Right lung (tissue), 5 donors: ENCODE data around the gene RHBDL1. TPM values are rescaled to one million over a fixed set of nuclear protein-coding genes. Genes with fewer than 3 reads are reported as not detected.

Experiments
- DNase-seq, 2 donors: peaks; one replicate each; pipeline ENCODE4 v3.0.0-alpha.2; 2013
- polyA plus RNA-seq, 5 donors: library from polyadenylated mRNA; unstranded; fragments of 120-200 nt; gene quantifications; one replicate each; pipeline versions ENCODE4 v1.2.1 to v1.2.3, GENCODE V29; 2013; ENCODE audit warnings: inconsistent platforms in 1 of 5, low replicate concordance in 1 of 5; ENCODE audit not compliant: insufficient read length in 5 of 5, insufficient read depth in 1 of 5

Gene RHBDL1
- polyA plus RNA-seq, 5 donors = 0.38 to 1.8 (median 0.81) TPM

GRCh38 chr16:672851-673250 is 2.6 kb upstream of the RHBDL1 start:
- DNase-seq = no peak

DNA sequence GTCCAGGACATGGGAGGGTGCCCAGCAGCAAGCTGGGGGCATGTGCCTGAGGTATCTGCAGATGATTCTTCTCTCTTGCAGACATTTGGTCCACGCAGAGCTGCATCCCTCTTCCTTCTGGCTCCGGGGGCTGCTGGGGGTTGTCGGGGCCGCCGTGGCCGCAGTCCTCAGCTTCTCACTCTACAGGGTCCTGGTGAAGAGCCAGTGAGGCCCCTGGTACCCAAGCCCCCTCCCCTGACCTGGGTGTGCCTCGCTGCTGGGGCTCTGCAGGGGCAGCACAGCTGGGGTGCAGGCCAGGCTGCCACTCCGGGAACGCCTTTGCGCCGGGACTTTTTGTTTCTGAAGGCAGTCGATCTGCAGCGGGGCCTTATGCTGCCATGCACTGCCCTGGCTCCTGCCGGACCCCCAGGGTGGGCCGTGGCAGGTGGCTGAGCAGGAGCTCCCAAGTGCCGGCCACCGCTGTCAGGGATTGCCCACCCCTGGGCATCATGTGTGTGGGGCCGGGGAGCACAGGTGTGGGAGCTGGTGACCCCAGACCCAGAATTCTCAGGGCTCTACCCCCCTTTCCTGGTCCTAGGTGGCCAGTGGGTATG is 2.0 kb upstream of the RHBDL1 start:
- no peak for DNase-seq

- no peak for DNase-seq
Observed at GRCh38 chr16:674214-674881, 1.1 kb upstream of the RHBDL1 start.

DNA sequence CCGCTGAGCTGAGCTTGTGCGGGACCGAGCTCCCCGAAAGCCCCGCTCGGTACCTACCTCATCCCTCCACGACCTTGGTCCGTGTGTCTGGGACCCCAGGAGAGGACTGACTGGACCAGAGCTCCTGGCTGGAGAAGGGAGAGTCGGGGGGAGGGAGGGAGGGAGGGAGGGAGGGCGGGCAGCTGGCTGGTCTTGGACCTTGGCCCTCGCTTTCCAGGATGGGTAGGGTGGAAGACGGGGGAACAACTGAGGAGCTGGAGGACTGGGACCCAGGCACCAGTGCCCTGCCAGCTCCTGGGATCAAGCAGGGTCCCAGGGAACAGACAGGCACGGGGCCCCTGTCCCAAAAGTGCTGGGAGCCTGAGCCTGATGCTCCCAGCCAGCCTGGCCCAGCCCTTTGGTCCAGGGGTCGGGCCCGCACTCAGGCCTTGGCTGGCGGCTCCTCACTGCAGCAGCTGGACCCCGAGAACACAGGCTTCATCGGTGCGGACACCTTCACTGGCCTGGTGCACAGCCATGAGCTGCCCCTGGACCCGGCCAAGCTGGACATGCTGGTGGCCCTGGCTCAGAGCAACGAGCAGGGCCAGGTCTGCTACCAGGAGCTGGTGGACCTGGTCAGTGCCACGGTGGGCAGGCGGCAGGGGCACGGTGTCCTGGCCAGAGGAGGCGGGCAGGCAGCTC is 553 bp downstream of the RHBDL1 start:
- no peak for DNase-seq

GRCh38 chr16:676565-676902 is 1.1 kb downstream of the RHBDL1 start:
- DNase-seq = no peak

DNA sequence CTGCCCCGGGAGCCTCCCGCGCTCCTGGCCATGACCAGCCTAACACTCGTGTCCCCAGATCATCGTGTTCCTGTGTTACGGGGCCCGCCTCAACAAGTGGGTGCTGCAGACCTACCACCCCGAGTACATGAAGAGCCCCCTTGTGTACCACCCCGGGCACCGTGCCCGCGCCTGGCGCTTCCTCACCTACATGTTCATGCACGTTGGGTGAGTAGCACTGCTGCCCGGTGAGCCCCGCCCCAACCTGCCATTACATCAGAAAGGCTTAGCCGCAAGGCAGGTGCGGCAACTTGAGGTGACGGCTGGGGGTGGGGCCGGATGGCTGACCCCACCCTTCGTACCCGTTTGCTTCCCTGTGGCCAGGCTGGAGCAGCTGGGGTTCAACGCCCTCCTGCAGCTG is 1.4 kb downstream of the RHBDL1 start:
- no peak for DNase-seq

- no peak for DNase-seq
Observed at GRCh38 chr16:677316-678190, 2.1 kb downstream of the RHBDL1 start.

- DNase-seq = no peak
Observed at GRCh38 chr16:678209-678857, 2.9 kb downstream of the RHBDL1 start.

DNA sequence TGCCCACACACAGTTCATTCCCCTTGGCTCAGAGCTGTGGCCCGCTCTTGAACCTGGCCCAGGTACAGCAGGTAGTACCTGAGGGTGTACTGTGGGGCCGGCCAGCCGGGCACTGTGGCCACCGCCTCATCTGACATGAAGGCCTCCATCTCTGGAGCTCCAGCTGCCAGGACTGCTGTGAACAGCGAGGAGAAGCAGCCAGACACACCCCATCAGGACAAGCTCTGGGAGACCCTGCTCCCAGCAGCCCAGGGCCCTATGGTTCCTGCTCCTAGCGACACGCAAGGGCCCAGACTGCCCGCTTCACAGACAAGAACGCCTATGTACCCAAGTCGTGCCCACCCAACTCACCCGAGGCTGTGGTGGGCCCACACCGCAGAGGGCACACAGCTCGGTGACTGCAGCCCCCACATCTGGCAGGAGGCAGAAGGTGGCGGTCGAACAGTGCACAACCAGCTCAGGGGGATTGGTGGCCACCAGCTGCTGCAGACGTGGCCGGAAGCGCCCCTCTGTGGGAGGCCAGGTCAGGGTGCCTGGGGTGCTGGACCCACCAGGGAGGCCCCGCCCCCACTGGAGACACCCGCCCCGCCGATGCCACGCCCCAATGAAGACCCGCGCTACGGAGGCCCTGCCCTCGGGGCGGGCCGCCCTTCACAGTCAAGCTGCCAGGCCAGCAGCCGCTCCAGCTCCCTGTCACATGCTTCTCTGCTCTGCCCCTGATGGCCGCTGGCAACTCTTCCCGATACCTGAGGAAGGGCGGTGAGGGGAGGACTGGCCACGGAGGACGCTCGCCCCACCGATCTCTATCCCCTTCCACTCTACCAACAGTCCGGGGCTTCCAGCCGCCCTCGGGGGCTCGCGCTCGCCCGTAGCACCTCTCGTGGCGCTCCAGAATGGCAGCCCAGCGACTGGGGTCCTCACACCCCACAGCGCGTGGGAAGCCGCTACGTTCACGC is 3.7 kb downstream of the RHBDL1 start:
- DNase-seq = peak; percentile 81 to 83

GRCh38 chr16:679814-680624 is 4.5 kb downstream of the RHBDL1 start, which contains the start of gene STUB1:
STUB1 (plus strand) TSS chr16:680410; CDS start chr16:680526, 116 bp downstream.
- peak; percentile 77 to 83 for DNase-seq

DNA sequence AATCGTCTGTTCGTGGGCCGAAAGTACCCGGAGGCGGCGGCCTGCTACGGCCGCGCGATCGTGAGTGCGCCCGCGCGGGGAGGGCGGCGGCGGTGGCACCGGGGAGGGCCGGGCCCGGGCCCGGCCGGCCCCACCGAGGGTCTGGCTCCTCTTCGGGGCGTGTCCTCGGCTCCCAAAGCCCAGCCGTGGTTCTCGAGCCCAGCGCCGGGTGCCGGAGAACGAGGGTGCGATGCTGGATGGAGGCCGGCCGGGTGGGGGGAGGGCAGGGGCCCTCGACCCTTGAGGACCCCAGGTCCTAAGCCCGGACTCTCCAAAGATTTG is 5.1 kb downstream of the RHBDL1 start:
- DNase-seq = no peak

DNA sequence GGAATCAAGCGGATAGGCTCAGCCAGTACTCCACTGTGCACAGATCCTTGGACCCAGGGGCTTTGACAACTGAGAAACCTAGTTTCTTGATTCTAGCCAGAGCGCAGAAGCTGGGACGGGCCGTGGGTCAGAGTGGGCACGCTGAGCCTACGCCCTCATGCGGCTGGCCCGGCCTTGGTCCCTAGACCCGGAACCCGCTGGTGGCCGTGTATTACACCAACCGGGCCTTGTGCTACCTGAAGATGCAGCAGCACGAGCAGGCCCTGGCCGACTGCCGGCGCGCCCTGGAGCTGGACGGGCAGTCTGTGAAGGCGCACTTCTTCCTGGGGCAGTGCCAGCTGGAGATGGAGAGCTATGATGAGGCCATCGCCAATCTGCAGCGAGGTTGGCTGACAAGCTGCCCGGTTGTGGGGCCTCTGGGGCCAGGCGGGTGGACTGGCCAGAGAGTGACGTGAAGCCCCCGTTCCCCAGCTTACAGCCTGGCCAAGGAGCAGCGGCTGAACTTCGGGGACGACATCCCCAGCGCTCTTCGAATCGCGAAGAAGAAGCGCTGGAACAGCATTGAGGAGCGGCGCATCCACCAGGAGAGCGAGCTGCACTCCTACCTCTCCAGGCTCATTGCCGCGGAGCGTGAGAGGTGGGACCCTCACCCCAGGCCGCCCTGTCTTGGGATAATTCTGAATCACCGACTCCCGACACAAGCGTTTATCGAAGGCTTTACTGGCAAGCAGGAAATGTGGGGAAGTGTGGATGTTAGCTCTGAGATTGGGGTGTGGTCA is 5.7 kb downstream of the RHBDL1 start:
- DNase-seq = no peak

DNA sequence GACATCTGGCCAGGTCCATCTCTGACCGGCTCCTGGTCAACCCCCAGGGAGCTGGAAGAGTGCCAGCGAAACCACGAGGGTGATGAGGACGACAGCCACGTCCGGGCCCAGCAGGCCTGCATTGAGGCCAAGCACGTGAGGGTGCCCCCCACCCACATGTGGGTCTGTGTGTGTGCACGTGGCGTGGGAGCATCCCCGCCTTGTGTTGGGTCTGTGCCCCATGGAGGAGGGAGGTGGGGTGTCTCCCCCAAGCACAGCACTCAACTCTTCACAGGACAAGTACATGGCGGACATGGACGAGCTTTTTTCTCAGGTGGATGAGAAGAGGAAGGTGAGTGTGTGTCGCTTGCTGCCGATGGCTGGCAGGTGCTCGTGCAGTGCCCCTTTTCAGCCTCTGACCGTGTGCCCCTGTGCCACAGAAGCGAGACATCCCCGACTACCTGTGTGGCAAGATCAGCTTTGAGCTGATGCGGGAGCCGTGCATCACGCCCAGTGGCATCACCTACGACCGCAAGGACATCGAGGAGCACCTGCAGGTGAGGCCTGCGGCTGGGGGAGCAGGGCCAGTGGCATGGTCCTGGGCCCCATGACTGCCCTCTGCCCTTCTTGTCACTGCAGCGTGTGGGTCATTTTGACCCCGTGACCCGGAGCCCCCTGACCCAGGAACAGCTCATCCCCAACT is 6.4 kb downstream of the RHBDL1 start:
- no peak for DNase-seq

GRCh38 chr16:682493-683395 is 7.3 kb downstream of the RHBDL1 start:
- no peak for DNase-seq

- DNase-seq = no peak
Observed at GRCh38 chr16:683396-684070, 8.1 kb downstream of the RHBDL1 start.

- peak; percentile 93 for DNase-seq
Observed at GRCh38 chr16:684071-684794, 8.8 kb downstream of the RHBDL1 start, which contains the start of gene JMJD8. JMJD8 (minus strand) TSS chr16:684334; CDS start chr16:684319, 15 bp downstream.
